Astrocyte (in vitro differentiated cells and primary cell): ENCODE measurements around the gene ELFN2.

Experiments
- CTCF ChIP-seq: IDR thresholded peaks from 2 replicates; pipeline ENCODE4 v1.5.1; 2011; ENCODE audit warnings: low read depth, mild to moderate bottlenecking, inconsistent platforms, low read length, moderate library complexity; ENCODE audit not compliant: insufficient read depth
- EZH2 ChIP-seq: IDR thresholded peaks from 2 replicates; pipeline ENCODE4 v1.6.1; 2012; ENCODE audit warnings: mild to moderate bottlenecking, low read length, inconsistent platforms; ENCODE audit not compliant: insufficient read depth

GRCh38 chr22:37425800-37426705 is 1.2 kb downstream of the ELFN2 start:
- no peak for TF ChIP-seq EZH2
- TF ChIP-seq CTCF: no peak
